Measurements from ENCODE around the gene ERFL. TPM values are rescaled to one million over a fixed set of nuclear protein-coding genes. Genes with fewer than 3 reads are reported as not detected.

Gene ERFL
- total and polyA plus RNA-seq, 2 of the 4 experiments (the other 2 are of a cell fraction) = not detected

- no TSS peak for BruUV-seq (replicated peaks)
- Histone ChIP-seq H4K91ac (ENCODE audit: insufficient read depth, low read depth, low read length) (no peak overlapping the region), H2BK15ac (ENCODE audit: low read depth, low read length) (no peak overlapping the region), H3K4me2 (ENCODE audit: low read depth, low read length) (no peak overlapping the region), H3K79me1 (ENCODE audit: low read depth in 1 of 2, low read length in 2 of 2) (peaks cover under 1 to 5% of the 10 kb centered on the region in 2 experiments; a peak in 3 of 4 replicates), H4K5ac (ENCODE audit: low read depth, low read length) (no peak overlapping the region), H2AK9ac (replicated peaks; ENCODE audit: low read depth, low read length, poor library complexity) (no peak overlapping the region), H3K4me1 (ENCODE audit: control insufficient read depth, insufficient read depth, low read length) (no peaks in the 10 kb centered on the region), H3K36me3 (ENCODE audit: control insufficient read depth, insufficient read depth, low read length) (peaks cover 57% of the 10 kb centered on the region), H3K23ac (ENCODE audit: low read depth, low read length) (no peak overlapping the region), H2BK5ac (ENCODE audit: low read depth, low read length, poor library complexity, severe bottlenecking) (no peak overlapping the region), H2AK5ac (ENCODE audit: low read depth, low read length) (no peak overlapping the region), H3K9ac (ENCODE audit: low read depth, low read length) (no peak overlapping the region), H3K27ac (ENCODE audit: insufficient read depth, low read length) (no peak overlapping the region), H3K4ac (ENCODE audit: low read depth, low read length) (no peak overlapping the region), H3K27me3 (ENCODE audit: control insufficient read depth, insufficient read depth, low read length) (no peaks in the 10 kb centered on the region), H4K20me1 (ENCODE audit: insufficient read depth, low read length) (no peaks in the 10 kb centered on the region; the same call in 1 of the 2 replicates), H2BK20ac (ENCODE audit: low read depth, low read length) (no peak overlapping the region), H3K9me3 (ENCODE audit: control insufficient read depth, insufficient read depth, low read length) (no peaks in the 10 kb centered on the region), H3K18ac (ENCODE audit: low read depth, low read length) (no peak overlapping the region), H4K8ac (ENCODE audit: low read depth in 2 of 2, low read length in 2 of 2) (no peak overlapping the region), H2AFZ (replicated peaks; ENCODE audit: low read length, poor library complexity) (no peak overlapping the region), H3K14ac (replicated peaks; ENCODE audit: low read depth, low read length) (no peak overlapping the region), H2BK120ac (ENCODE audit: low read depth, low read length) (no peak overlapping the region), H3K4me3 (ENCODE audit: insufficient read depth, low read depth, low read length) (no peak overlapping the region), H3K9me1 (ENCODE audit: insufficient read depth, low read length) (no peaks in the 10 kb centered on the region), H3K56ac (ENCODE audit: extremely low read depth, insufficient read depth, low read length) (no peak overlapping the region)
- dilution Hi-C loops (cut with HindIII; ENCODE audit: low sequenced_read_pairs, unreplicated experiment) = no loop called here
- in situ Hi-C loops (cut with MboI; ENCODE audit: low sequenced_read_pairs) = no loop called here
- ChIA-PET CTCF (no interaction called here), POLR2A (ENCODE audit: unreplicated experiment) (no interaction called here)
- no CpG with 5 or more reads among the region's 3 CpGs for WGBS, 2 experiments (ENCODE audit: extremely low coverage in 2 of 2, insufficient read length in 1 of 2)
- intact Hi-C loops (cut with micrococcal nuclease) = no loop called here
- ATAC-seq (ENCODE audit: low read depth) = no peak
- TF ChIP-seq MAFK (IDR thresholded peaks at IDR 0.05; ENCODE audit: low read depth, low read length) = no peak
- TF ChIP-seq MAZ (IDR thresholded peaks at IDR 0.05; ENCODE audit: borderline replicate concordance, low read depth, low read length) = no peak
- no peak for TF ChIP-seq CTCF (conservative IDR thresholded peaks at IDR 0.05; ENCODE audit: low read depth, low read length)
- TF ChIP-seq ELK1 (IDR thresholded peaks at IDR 0.05; ENCODE audit: borderline replicate concordance, low read depth, low read length) = no peak
- TF ChIP-seq CEBPB (IDR thresholded peaks at IDR 0.05; ENCODE audit: low read depth, low read length) = no peak
- TF ChIP-seq CHD1 (IDR thresholded peaks at IDR 0.05; ENCODE audit: low read depth, low read length) = no peak
- TF ChIP-seq RCOR1 (IDR thresholded peaks at IDR 0.05; ENCODE audit: insufficient replicate concordance, low read length) = no peak
- no peak for TF ChIP-seq RFX5 (IDR thresholded peaks at IDR 0.05; ENCODE audit: low read depth, low read length)
- no peak for TF ChIP-seq RAD21 (IDR thresholded peaks at IDR 0.05; ENCODE audit: low read length)
- no peak for TF ChIP-seq BHLHE40 (IDR thresholded peaks at IDR 0.05; ENCODE audit: low read depth, low read length)
- no peak for TF ChIP-seq NFE2L2 (IDR thresholded peaks at IDR 0.05; ENCODE audit: low read depth, low read length)
- TF ChIP-seq MXI1 (IDR thresholded peaks at IDR 0.05; ENCODE audit: borderline replicate concordance, low read depth, low read length) = no peak
- TF ChIP-seq USF2 (IDR thresholded peaks at IDR 0.05; ENCODE audit: low read depth, low read length) = no peak
- no peak for TF ChIP-seq SMC3 (IDR thresholded peaks at IDR 0.05; ENCODE audit: low read depth, low read length)
- no peak for TF ChIP-seq FOS (IDR thresholded peaks at IDR 0.05; ENCODE audit: low read depth, low read length)
- TF ChIP-seq POLR2A (IDR thresholded peaks at IDR 0.05; ENCODE audit: low read depth, low read length) = no peak
- no peak for DNase-seq
Observed at GRCh38 chr19:41897181-41897580, 31.1 kb downstream of the ERFL start.

Data from IMR-90 (cell line).